Activated CD4-positive, alpha-beta T cell treated with anti-CD3 and anti-CD28 coated beads for 36 hours (primary cell): ENCODE data around the gene PRR12. TPM values are rescaled to one million over a fixed set of nuclear protein-coding genes. Genes with fewer than 3 reads are reported as not detected.
"Not testable (repeated sequence)": the region's sequence is repeated elsewhere in the genome, so short reads cannot be mapped to it uniquely, and the experiment has no call there.

Experiments used
- ATAC-seq: fragments of 200-7000 bp; cut with Tn5 transposase; one replicate; pipeline ENCODE4 v1.10.0; 2021; ENCODE audit warnings: mild to moderate bottlenecking, moderate library complexity
- CTCF ChIA-PET: fragments of 350-600 bp; sonication (Branson Sonifier 250); formaldehyde crosslinking; loops from one replicate; lab custom pipeline; 2021; ENCODE audit warnings: antibody characterized with exemption; lab: Charles Lee
- POLR2A ChIA-PET: fragments of 350-600 bp; sonication (Branson Sonifier 250); formaldehyde crosslinking; loops from one replicate; lab custom pipeline; 2021; ENCODE audit warnings: antibody characterized with exemption, inconsistent platforms; lab: Charles Lee
- DNase-seq: peaks from one replicate; pipeline ENCODE4 v3.0.0-alpha.2; 2020
- H3K27ac Mint-ChIP-seq: one replicate; pipeline ENCODE4 v1.8.0; 2021; ENCODE audit warnings: mixed read lengths
- H3K27me3 Mint-ChIP-seq: one replicate; pipeline ENCODE4 v1.8.0; 2021; ENCODE audit warnings: mixed read lengths
- H3K36me3 Mint-ChIP-seq: one replicate; pipeline ENCODE4 v1.8.0; 2021; ENCODE audit warnings: low read depth, mixed read lengths
- H3K4me1 Mint-ChIP-seq: one replicate; pipeline ENCODE4 v1.8.0; 2021; ENCODE audit warnings: mixed read lengths
- H3K4me3 Mint-ChIP-seq: one replicate; pipeline ENCODE4 v1.8.0; 2021; ENCODE audit warnings: mild to moderate bottlenecking, moderate library complexity, mixed read lengths
- H3K9me3 Mint-ChIP-seq: one replicate; pipeline ENCODE4 v1.8.0; 2021; ENCODE audit warnings: low read depth, mixed read lengths
- intact Hi-C, 2 experiments: fragments of 100-400 bp; cut with DNase I in 1 of 2; cut with micrococcal nuclease in 1 of 2; formaldehyde crosslinking; loops; one replicate each; pipeline versions ENCODE4 v1.14.2 to v1.15.1; 2022 to 2024; cut with DNase I, micrococcal nuclease
- total RNA-seq, 2 experiments: library from RNA; stranded (reverse); gene quantifications; one replicate each; pipeline ENCODE4 v1.2.3, GENCODE V29; 2021

PRR12 gene
- total RNA-seq, 2 experiments from 2014 or later = 21.0 to 22.7 TPM

DNA sequence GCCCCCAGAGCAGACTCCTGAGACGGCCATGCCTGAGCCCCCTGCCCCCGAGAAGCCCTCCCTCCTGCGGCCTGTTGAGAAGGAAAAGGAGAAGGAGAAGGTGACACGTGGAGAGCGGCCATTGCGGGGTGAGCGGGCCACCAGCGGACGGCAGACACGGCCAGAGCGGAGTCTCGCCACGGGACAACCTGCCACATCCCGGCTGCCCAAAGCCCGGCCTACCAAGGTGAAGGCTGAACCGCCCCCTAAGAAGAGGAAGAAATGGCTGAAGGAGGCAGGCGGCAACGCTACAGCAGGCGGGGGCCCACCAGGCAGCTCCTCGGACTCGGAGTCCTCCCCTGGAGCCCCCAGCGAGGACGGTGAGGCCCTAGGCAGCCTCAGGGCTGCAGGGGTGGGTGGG is 24.9 kb downstream of the PRR12 start:
- peaks cover 51% of the 10 kb centered on the region for H3K36me3 Mint-ChIP-seq
- POLR2A ChIA-PET = no interaction called here
- peaks cover 17% of the 10 kb centered on the region for H3K4me1 Mint-ChIP-seq
- no peaks in the 10 kb centered on the region for H3K9me3 Mint-ChIP-seq
- ATAC-seq (no peak), DNase-seq (no peak)
- H3K4me3 Mint-ChIP-seq = no peak overlapping the region
- CTCF ChIA-PET = interaction anchor here (0.6 to 1.3 kb wide), 2 partner anchors 47 to 60 kb away, joined by 3 to 5 read pairs; no protein-coding TSS in a partner anchor
- H3K27me3 Mint-ChIP-seq = no peaks in the 10 kb centered on the region
- intact Hi-C loops = no loop called here
- H3K27ac Mint-ChIP-seq = no peak overlapping the region

DNA sequence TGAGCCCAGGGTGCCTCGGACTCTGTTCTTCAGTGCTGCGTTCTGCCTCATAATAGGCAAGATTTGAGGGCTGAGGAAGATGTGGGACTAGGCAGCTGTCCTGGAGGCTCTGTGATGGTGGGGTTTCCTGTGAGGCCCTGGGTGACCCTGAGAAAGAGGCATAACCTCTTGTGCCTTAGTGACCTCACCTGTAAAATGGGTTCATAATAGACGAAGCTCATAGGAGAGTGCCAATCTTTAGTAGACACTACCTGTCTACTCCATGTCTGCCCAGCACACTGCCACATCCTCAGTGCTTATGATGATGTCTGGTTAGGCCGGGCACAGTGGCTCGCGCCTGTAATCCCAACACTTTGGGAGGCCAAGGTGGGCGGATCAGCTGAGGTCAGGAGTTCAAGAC is 25.6 kb downstream of the PRR12 start:
- ChIA-PET POLR2A (no interaction called here), CTCF (interaction anchor here (0.6 to 1.3 kb wide), 3 partner anchors 48 to 77 kb away, joined by 3 to 6 read pairs (median 5); no protein-coding TSS in a partner anchor)
- Mint-ChIP-seq H3K9me3 (no peaks in the 10 kb centered on the region), H3K27ac (no peak overlapping the region), H3K4me1 (peaks cover 17% of the 10 kb centered on the region), H3K36me3 (peaks cover 53% of the 10 kb centered on the region), H3K27me3 (no peaks in the 10 kb centered on the region), H3K4me3 (no peak overlapping the region)
- no peak for DNase-seq
- intact Hi-C loops = no loop called here
- no peak for ATAC-seq

DNA sequence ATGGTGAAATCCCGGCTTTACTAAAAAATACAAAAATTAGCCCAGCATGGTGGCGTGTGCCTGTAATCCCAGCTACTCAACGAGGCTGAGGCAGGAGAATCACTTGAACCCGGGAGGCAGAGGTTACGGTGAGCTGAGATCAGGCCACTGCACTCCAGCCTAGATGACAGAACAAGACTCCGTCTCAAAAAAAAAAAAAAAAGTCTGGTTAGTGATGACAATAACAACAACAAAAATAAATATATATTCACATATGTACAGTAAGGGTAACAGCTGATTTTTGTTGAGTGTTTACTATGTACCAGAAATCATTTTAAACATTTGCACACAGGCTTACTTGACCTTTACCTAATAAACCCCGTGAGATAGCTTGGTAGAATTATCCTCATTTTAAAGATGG is 26.0 kb downstream of the PRR12 start:
- H3K4me3 Mint-ChIP-seq = no peak overlapping the region
- H3K4me1 Mint-ChIP-seq = peaks cover 17% of the 10 kb centered on the region
- no peaks in the 10 kb centered on the region for H3K9me3 Mint-ChIP-seq
- CTCF ChIA-PET = interaction anchor here (0.6 to 1.3 kb wide), 3 partner anchors 13 to 76 kb away, joined by 3 to 6 read pairs (median 5); no protein-coding TSS in a partner anchor
- POLR2A ChIA-PET = no interaction called here
- no peak overlapping the region for H3K27ac Mint-ChIP-seq
- intact Hi-C loops = no loop called here
- H3K27me3 Mint-ChIP-seq = no peaks in the 10 kb centered on the region
- DNase-seq (no peak), ATAC-seq (no peak)
- H3K36me3 Mint-ChIP-seq = peaks cover 55% of the 10 kb centered on the region

DNA sequence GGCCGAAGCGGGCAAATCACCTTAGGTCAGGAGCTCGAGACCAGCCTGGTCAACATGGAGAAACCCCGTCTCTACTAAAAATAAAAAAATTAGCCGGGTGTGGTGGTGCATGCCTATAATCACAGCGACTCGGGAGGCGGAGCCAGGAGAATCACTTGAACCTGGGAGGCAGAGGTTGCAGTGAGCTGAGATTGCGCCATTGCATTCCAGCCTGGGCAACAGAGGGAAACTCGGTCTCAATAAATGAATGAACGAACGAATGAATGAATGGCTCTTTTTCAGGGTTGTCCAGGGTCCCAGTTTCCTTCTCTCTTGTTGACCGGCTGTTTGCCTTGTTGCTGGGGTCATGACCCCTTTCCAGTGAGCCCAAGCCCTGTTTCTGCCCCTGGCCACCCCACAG is 26.9 kb downstream of the PRR12 start:
- intact Hi-C loops, H3K9me3 Mint-ChIP-seq, H3K27ac Mint-ChIP-seq, H3K4me3 Mint-ChIP-seq, H3K27me3 Mint-ChIP-seq, DNase-seq, ATAC-seq: not testable (repeated sequence)
- CTCF ChIA-PET = interaction anchor here (1.1 kb wide), 1 partner anchor 75 kb away, joined by 6 read pairs; no protein-coding TSS in a partner anchor
- H3K36me3 Mint-ChIP-seq = peaks cover 53% of the 10 kb centered on the region
- POLR2A ChIA-PET = interaction anchor here (0.7 kb wide), 1 partner anchor 28 kb away, joined by 3 read pairs; no protein-coding TSS in a partner anchor
- H3K4me1 Mint-ChIP-seq = peaks cover 14% of the 10 kb centered on the region

DNA sequence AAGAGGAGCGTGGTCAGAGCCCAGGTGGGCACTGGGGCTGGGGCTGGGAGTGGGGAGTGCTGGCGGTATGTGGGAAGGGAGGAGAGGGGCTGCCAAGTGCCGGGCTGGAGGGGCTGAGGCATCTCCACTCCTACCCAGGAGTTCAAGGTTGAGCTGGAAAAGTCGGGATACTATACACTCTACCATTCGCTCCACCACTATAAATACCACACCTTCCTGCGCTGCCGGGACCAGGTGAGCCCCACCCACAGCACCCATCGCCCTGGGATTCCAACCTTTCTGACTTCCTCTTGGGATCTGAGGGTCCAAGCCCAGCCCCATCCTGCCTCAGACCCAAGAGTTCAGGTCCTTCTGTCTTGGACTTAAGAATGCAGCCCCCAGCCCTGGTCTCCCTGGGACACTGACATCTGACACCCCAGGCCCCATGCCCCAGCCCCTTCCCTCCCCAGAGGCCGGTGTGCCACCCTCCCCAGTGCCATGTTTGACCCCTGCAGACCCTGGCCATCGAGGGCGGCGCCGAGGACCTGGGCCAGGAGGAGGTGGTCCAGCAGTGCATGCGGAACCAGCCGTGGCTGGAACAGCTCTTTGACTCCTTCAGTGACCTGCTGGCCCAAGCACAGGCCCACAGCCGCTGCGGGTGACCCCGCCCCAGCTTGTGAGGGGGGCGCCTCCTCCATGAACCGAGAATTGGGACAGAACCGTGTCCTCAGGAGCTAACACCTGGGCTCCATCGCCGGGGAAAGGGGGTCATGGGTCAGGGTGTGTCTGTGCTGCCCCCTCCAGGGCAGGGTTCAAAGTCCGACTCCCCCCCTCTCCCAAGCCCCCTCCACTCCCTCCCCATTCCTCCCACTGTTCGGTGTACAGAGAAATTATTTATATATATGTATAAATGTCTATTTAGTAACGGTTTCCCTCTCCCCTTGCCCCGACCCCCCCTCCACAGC is 34.3 kb downstream of the PRR12 start:
- H3K27me3 Mint-ChIP-seq = no peaks in the 10 kb centered on the region
- CTCF ChIA-PET = no interaction called here

DNA sequence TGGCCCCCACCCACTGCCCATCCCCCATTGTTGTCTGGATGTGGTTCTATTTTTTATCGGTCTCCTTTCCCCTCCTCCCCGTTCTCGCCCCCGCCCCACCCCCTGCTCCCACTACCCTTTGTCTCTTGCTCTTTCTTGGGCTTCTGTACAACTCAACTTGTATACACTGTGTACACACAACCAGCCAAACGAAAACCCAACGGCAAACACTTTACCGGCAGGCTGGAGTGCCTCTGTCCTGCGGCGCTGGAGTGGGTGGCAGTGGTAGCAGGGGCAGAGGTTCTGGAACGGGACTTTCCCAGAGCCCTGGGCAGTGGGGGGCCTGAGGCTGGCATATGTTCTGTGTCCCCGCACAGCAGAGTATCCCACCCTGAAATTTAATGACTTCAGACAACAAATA is 35.2 kb downstream of the PRR12 start:
- intact Hi-C loops = no loop called here
- H3K27me3 Mint-ChIP-seq = no peaks in the 10 kb centered on the region
- DNase-seq (no peak), ATAC-seq (no peak)
- H3K36me3 Mint-ChIP-seq = peaks cover 14% of the 10 kb centered on the region
- H3K4me1 Mint-ChIP-seq = no peaks in the 10 kb centered on the region
- ChIA-PET POLR2A (no interaction called here), CTCF (no interaction called here)
- no peaks in the 10 kb centered on the region for H3K9me3 Mint-ChIP-seq
- no peak overlapping the region for H3K27ac Mint-ChIP-seq
- no peak overlapping the region for H3K4me3 Mint-ChIP-seq

More for the DNA sequence above, 34.3 kb downstream of the PRR12 start:
- ATAC-seq = no peak
- POLR2A ChIA-PET = no interaction called here
- Mint-ChIP-seq H3K9me3 (no peaks in the 10 kb centered on the region), H3K27ac (no peak overlapping the region), H3K4me1 (no peaks in the 10 kb centered on the region), H3K4me3 (no peak overlapping the region), H3K36me3 (peaks cover 14% of the 10 kb centered on the region)
- no peak for DNase-seq
- intact Hi-C loops = no loop called here

DNA sequence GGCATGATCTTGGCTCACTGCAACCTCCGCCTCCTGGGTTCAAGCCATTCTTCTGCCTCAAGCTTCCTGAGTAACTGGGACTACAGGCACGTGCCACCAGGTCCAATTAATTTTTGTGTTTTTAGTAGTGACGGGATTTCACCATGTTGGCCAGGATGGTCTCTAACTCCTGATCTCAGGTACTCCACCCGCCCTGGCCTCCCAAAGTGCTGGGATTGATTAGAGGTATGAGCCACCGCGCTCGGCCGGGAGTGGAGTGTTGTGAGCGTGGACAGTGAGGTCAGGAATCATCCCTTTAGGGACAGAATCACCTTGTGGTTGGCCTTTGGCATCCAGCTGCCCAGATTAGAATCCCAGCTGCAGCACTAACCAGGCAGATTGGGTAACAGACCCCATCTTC is 38.7 kb downstream of the PRR12 start:
- no peak for DNase-seq
- Mint-ChIP-seq H3K27ac (no peak overlapping the region), H3K36me3 (peaks cover 3% of the 10 kb centered on the region), H3K4me3 (no peak overlapping the region), H3K27me3 (no peaks in the 10 kb centered on the region), H3K4me1 (no peaks in the 10 kb centered on the region), H3K9me3 (no peaks in the 10 kb centered on the region)
- ChIA-PET CTCF (interaction anchor here (0.8 kb wide), 1 partner anchor 12 kb away, joined by 3 read pairs; no protein-coding TSS in a partner anchor), POLR2A (no interaction called here)
- intact Hi-C loops = no loop called here
- no peak for ATAC-seq

DNA sequence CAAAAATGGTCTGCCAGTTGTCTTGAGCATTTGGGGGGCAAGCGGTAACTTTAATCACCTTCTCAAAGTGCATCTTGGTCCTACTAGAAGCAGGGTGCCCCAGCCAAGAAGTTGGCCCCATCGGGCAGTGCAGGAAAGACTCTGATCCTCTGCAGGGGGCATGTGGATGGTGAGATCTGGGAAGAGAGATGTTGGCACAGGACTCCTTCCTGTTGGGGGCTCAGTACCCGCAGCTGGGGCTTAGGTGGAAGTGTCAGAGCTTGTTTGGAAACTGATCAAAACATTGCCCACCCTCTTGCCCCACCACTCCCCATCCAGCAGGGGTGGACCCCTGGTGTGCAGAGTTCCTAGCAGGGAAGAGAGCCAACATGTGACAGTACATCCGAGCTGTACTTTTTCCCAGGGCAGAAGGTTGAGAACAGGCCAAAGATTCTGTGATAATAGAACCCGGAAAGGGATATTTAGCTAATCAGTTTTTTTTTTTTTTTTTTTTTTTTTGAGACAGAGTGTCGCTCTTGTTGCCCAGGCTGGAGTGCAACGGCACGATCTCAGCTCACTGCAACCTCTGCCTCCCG is 40.1 kb downstream of the PRR12 start:
- no peaks in the 10 kb centered on the region for H3K9me3 Mint-ChIP-seq
- ChIA-PET CTCF (interaction anchor here (0.6 to 1.4 kb wide), 2 partner anchors 42 to 73 kb away, joined by 3 read pairs; no protein-coding TSS in a partner anchor), POLR2A (interaction anchor here (1.6 kb wide), 1 partner anchor 9 kb away, joined by 4 read pairs; no protein-coding TSS in a partner anchor)
- ATAC-seq (no peak), DNase-seq (no peak)
- intact Hi-C loops = no loop called here
- no peak overlapping the region for H3K4me3 Mint-ChIP-seq
- H3K4me1 Mint-ChIP-seq = no peaks in the 10 kb centered on the region
- no peaks in the 10 kb centered on the region for H3K27me3 Mint-ChIP-seq
- H3K27ac Mint-ChIP-seq = no peak overlapping the region
- peaks cover 3% of the 10 kb centered on the region for H3K36me3 Mint-ChIP-seq

DNA sequence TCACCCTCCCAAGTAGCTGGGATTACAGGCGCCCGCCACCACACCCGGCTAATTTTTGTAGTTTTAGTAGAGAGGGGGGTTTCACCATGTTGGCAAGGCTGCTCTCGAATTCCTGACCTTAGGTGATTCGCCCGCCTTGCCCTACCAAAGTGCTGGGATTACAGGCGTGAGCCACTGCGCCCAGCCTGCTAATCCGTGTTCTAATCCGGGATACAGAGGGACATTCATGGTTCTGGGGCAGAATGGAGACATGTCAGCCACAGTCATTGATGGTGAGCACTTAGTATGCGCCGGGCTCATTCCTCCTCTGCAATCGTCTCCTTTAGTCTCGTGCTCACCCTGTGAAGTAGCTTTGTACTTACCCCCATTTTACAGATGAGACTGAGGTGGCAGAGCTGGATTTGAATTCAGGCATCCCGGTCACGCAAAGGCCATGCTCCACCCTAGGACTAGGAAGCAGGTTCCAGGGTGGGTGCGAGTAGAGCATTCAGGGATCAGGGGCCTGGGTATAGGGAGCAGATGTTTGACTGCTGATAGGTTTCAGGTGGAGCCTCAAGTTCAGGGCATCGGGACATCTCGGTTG is 40.7 kb downstream of the PRR12 start:
- H3K36me3 Mint-ChIP-seq = peaks cover 3% of the 10 kb centered on the region
- intact Hi-C loops = no loop called here
- H3K4me1 Mint-ChIP-seq = no peaks in the 10 kb centered on the region
- ChIA-PET POLR2A (interaction anchor here (1.6 kb wide), 1 partner anchor 9 kb away, joined by 4 read pairs; no protein-coding TSS in a partner anchor), CTCF (interaction anchor here (1.4 kb wide), 1 partner anchor 41 kb away, joined by 3 read pairs; no protein-coding TSS in a partner anchor)
- ATAC-seq (no peak), DNase-seq (no peak)
- H3K27me3 Mint-ChIP-seq = no peaks in the 10 kb centered on the region
- no peak overlapping the region for H3K4me3 Mint-ChIP-seq
- no peak overlapping the region for H3K27ac Mint-ChIP-seq
- H3K9me3 Mint-ChIP-seq = no peaks in the 10 kb centered on the region

DNA sequence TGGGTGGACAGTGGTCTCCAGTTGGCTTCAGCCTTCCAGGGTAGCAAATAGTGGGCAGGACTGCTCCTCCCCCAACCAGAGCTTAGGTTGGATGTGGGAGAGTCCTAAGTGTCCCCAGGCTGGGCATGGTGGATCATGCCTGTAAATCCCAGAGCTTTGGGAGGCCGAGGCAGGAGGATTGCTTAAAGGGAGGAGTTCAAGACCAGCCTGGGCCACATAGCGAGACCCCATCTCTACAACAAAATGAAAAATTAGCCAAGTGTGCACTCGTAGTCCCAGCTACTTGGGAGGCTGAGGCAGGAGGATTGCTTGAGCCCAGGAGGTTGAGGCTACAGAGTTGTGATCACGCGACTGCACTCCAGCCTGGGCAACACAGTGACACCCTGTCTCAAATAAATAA is 41.6 kb downstream of the PRR12 start:
- Mint-ChIP-seq H3K4me3 (no peak overlapping the region), H3K9me3 (no peaks in the 10 kb centered on the region), H3K36me3 (peaks cover 3% of the 10 kb centered on the region), H3K27me3 (no peaks in the 10 kb centered on the region), H3K27ac (no peak overlapping the region), H3K4me1 (no peaks in the 10 kb centered on the region)
- ChIA-PET POLR2A (interaction anchor here (1.6 kb wide), 1 partner anchor 8 kb away, joined by 4 read pairs; no protein-coding TSS in a partner anchor), CTCF (no interaction called here)
- DNase-seq = no peak
- ATAC-seq = no peak
- intact Hi-C loops = no loop called here

DNA sequence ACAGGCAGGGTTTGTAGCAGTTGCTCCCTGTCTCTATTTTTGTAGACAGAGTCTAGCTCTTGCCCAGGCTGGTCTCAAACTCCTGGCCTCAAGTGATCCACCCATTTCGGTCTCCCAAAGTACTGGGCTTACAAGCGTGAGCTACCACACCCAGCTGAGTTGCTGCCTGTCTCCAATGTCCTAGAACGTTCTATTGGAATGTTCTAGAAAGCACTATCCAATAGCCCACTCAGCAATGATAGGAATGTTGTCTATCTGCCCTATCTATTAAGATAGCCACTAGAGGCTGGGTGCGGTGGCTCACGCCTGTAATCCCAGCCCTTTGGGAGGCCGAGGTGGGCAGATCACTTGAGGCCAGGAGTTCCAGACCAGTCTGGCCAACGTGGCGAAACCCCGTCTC is 42.3 kb downstream of the PRR12 start:
- CTCF ChIA-PET = interaction anchor here (0.8 kb wide), 2 partner anchors 318 to 434 kb away, joined by 3 read pairs; no protein-coding TSS in a partner anchor
- H3K4me1 Mint-ChIP-seq, H3K27me3 Mint-ChIP-seq, DNase-seq, POLR2A ChIA-PET, H3K4me3 Mint-ChIP-seq, H3K36me3 Mint-ChIP-seq, intact Hi-C loops, H3K27ac Mint-ChIP-seq, H3K9me3 Mint-ChIP-seq, ATAC-seq: not testable (repeated sequence)
